Ovary (tissue), 10 donors: ENCODE data around the gene MANEA. TPM values are rescaled to one million over a fixed set of nuclear protein-coding genes. Genes with fewer than 3 reads are reported as not detected.

ENCODE experiments used
- DNase-seq, 5 donors: peaks; one replicate each; pipeline ENCODE4 v3.0.0-alpha.2; 2019 to 2020
- H3K27ac ChIP-seq, 2 donors: fragments of 200-600 bp; one replicate each; pipeline versions ENCODE4 v1.5.1 to v1.8.0; 2019 to 2022
- H3K27me3 ChIP-seq: fragments of 200-600 bp; one replicate; pipeline ENCODE4 v1.8.0; 2022
- H3K36me3 ChIP-seq: fragments of 200-600 bp; sonication (generic); one replicate; pipeline ENCODE4 v1.5.1; 2019
- H3K4me1 ChIP-seq: one replicate; pipeline ENCODE4 v1.8.1; 2013; ENCODE audit warnings: mild to moderate bottlenecking, moderate library complexity; ENCODE audit not compliant: insufficient read depth
- H3K4me3 ChIP-seq: fragments of 200-600 bp; sonication (generic); one replicate; pipeline ENCODE4 v1.5.1; 2017
- H3K9me3 ChIP-seq, 2 donors: fragments of 200-600 bp in 1 of 2; sonication (generic) in 1 of 2; one replicate each; pipeline versions ENCODE4 v1.5.1 to v1.8.1; 2013 to 2019; ENCODE audit warnings: mild to moderate bottlenecking in 1 of 2, moderate library complexity in 1 of 2
- EP300 ChIP-seq: sonication (generic); formaldehyde crosslinking; IDR thresholded peaks from one replicate; pipeline ENCODE4 v1.6.1; 2017; ENCODE audit warnings: antibody characterized with exemption
- POLR2A ChIP-seq: fragments of 450-650 bp; IDR thresholded peaks from one replicate; pipeline ENCODE4 v1.6.1; 2017; ENCODE audit warnings: antibody characterized with exemption, mild to moderate bottlenecking, moderate library complexity
- WGBS, 3 donors: extraction: QIAGEN DNeasy Blood & Tissue Kit in 1 of 3; methylation state at CpG; one replicate each; pipeline versions ENCODE4 v1.1.5 to v1.1.7; 2013 to 2017; 5-methylcytosine and 5-hydroxymethylcytosine counted together
- intact Hi-C, 4 donors: fragments of 100-400 bp; cut with DNase I; formaldehyde crosslinking; loops; one replicate each; pipeline versions ENCODE4 v1.11.0 to v1.15.1; 2022 to 2023
- long read RNA-seq, 3 donors: library from polyadenylated mRNA in 2 of 3; unstranded in 2 of 3; transcript quantifications; one replicate each; pipeline ENCODE4 v2.0.0 and lab custom pipeline, GENCODE V29; 2021 to 2026
- polyA plus RNA-seq, 2 donors: library from polyadenylated mRNA; stranded (reverse); fragments of 200-250 nt in 1 of 2; fragments of 350-450 nt in 1 of 2; fragmentation: Illumina TruSeq in 1 of 2; extraction: RNeasy Lipid Tissue Mini Kit (QIAGEN cat#74804) in 1 of 2; gene quantifications; one replicate each; pipeline ENCODE4 v1.2.3, GENCODE V29; 2013 to 2014
- total RNA-seq, 7 donors: library from RNA; depleted of rRNA in 2 of 7; stranded (reverse); fragments of >200 nt in 2 of 7; fragmentation: NEBNext Ultra II Directional in 3 of 7; extraction: Animal tissue kit (Norgen Biotek cat#: 25700) in 3 of 7; gene quantifications; one replicate each; pipeline versions ENCODE4 v1.1.0 to v1.2.4, GENCODE V29; 2016 to 2023
- TF ChIP-seq, protein P1 (sequence below), 3 donors: fragments of 450-650 bp in 2 of 3; fragments of 200-600 bp in 1 of 3; IDR thresholded peaks; one replicate each; pipeline versions ENCODE4 v1.5.1 to v1.8.0; 2016 to 2022; ENCODE audit warnings: antibody characterized with exemption in 3 of 3, mild to moderate bottlenecking in 1 of 3
- donor health status: DM: no; HTN: no; CAD: no; lungs with moderate emphysema.
- donor health status: DM: no; HTN: no; CAD: no.
- donor health status: Bipolar disorder and iron deficiency.
- donor health status: DM: yes; HTN: yes; CAD: no.
- donor health status: DM: no; HTN: no; CAD: no.
- donor health status: DM: yes; HTN: yes; CAD: no.

Gene MANEA, protein sequence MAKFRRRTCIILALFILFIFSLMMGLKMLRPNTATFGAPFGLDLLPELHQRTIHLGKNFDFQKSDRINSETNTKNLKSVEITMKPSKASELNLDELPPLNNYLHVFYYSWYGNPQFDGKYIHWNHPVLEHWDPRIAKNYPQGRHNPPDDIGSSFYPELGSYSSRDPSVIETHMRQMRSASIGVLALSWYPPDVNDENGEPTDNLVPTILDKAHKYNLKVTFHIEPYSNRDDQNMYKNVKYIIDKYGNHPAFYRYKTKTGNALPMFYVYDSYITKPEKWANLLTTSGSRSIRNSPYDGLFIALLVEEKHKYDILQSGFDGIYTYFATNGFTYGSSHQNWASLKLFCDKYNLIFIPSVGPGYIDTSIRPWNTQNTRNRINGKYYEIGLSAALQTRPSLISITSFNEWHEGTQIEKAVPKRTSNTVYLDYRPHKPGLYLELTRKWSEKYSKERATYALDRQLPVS
- 10 to 100 TPM in 4 of 7 donors, 1 to 10 TPM in 3; 5.7 to 12.8 (median 10.4) TPM for total RNA-seq
- polyA plus RNA-seq = 1 to 10 TPM; 6.0 to 8.9 TPM
- long read RNA-seq, donor 1, full-length matches to known transcripts = 12 of 12 reads
- long read RNA-seq, donor 1, partial matches to known transcripts = 0 of 12 reads
- long read RNA-seq, donor 1, other reads (novel, unspliced or antisense) = 0 of 12 reads
- long read RNA-seq, donor 2, full-length matches to known transcripts = 15 of 15 reads
- long read RNA-seq, donor 2, partial matches to known transcripts = 0 of 15 reads
- long read RNA-seq, donor 2, other reads (novel, unspliced or antisense) = 0 of 15 reads
- long read RNA-seq, donor 3, full-length matches to known transcripts = 11 of 13 reads
- long read RNA-seq, donor 3, partial matches to known transcripts = 0 of 13 reads
- long read RNA-seq, donor 3, other reads (novel, unspliced or antisense) = 2 of 13 reads

DNA sequence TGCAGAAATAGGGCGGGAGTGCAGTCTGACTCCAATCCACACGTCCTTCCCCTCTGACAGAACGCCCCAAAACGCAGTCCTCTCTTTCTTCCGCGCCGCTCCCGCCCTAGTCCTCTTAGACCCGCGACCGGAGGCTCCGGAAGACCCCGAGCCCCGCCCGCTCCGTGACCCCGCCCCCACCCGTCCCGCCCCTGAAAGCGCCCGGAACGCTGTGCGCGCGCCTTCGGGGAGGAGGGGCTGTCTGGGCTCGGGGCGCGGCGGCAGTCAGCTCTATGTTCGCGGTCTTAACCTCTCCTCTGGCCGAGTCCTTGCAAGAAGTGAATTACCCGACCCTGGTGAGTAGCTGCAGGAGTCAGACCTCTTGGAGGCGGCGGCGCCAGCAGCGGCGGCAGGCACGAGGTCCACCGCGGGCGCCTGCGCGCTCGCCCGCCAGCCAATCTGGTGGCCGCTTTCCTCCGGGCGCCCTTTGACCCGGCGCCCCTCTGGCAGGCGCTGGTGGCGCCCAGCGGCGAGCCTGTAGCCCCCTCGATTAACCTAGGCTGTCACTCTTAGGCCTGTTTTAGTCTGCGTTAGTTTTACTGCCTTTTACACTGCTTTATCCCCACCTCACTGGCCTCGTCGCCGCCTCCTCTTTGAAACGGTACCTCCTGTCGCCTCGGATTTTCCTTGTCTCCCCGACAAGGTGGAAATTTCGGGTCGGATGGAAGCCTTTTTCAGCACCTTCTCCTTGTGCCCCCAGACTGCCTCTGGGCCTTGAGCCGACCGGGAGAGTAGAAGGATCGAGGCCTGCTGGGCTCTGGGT, at the start of gene MANEA:
MANEA (plus strand) TSS at position 232 of the 802 bp plus-strand sequence. CDS start 8,905 bp downstream, outside the sequence.
- peak within 1 kb of the TSS; percentile 73 to 94 for H3K27ac ChIP-seq
- H3K4me3 ChIP-seq = peak within 1 kb of the TSS; percentile 59
- H3K27me3 ChIP-seq = no peaks in the 10 kb centered on the region
- H3K36me3 ChIP-seq = no peaks in the 10 kb centered on the region
- no peaks in the 10 kb centered on the region for H3K9me3 ChIP-seq
- DNase-seq = peak; percentile 83 to 91 (median 85)
- H3K4me1 ChIP-seq = no peaks in the 10 kb centered on the region
- intact Hi-C loops = no loop called here
- 0 to 1% (median 1%) methylated on average over 64 to 70 of the region's 70 CpGs for WGBS, 3 donors
- TF ChIP-seq EP300 (no peak), POLR2A (peak; percentile 37)

DNA sequence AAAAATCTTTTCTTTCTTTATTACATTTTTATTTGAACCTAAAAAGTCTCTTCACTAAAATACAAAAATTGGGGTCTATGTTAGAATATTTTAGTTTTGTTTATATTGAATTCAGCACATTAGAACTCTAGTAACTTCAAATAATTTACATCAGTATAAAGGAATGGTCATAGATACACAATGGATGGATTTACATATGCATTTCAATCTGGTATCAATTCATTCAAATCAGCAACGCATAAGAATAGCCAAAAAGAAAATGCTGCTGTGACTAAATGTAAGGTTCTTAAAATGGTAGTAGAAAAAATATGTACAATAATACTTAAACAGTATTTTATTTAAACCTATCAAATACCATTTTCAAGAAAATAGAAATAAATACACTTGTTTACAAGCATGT, 47.6 kb upstream of the MANEA start:
- H3K27ac ChIP-seq = no peak overlapping the region
- no peaks in the 10 kb centered on the region for H3K27me3 ChIP-seq
- no peak for DNase-seq
- 81 to 98% (median 94%) methylated on average over 1 of the region's 1 CpG for WGBS, 3 donors
- no peaks in the 10 kb centered on the region for H3K36me3 ChIP-seq
- H3K4me3 ChIP-seq = no peak overlapping the region
- no peak for TF ChIP-seq POLR2A
- TF ChIP-seq, protein P1, sequence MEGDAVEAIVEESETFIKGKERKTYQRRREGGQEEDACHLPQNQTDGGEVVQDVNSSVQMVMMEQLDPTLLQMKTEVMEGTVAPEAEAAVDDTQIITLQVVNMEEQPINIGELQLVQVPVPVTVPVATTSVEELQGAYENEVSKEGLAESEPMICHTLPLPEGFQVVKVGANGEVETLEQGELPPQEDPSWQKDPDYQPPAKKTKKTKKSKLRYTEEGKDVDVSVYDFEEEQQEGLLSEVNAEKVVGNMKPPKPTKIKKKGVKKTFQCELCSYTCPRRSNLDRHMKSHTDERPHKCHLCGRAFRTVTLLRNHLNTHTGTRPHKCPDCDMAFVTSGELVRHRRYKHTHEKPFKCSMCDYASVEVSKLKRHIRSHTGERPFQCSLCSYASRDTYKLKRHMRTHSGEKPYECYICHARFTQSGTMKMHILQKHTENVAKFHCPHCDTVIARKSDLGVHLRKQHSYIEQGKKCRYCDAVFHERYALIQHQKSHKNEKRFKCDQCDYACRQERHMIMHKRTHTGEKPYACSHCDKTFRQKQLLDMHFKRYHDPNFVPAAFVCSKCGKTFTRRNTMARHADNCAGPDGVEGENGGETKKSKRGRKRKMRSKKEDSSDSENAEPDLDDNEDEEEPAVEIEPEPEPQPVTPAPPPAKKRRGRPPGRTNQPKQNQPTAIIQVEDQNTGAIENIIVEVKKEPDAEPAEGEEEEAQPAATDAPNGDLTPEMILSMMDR (IDR thresholded peaks at IDR 0.05) = no peak
- TF ChIP-seq EP300 = no peak
- intact Hi-C loops = no loop called here
- no peaks in the 10 kb centered on the region for H3K9me3 ChIP-seq
- no peaks in the 10 kb centered on the region for H3K4me1 ChIP-seq

DNA sequence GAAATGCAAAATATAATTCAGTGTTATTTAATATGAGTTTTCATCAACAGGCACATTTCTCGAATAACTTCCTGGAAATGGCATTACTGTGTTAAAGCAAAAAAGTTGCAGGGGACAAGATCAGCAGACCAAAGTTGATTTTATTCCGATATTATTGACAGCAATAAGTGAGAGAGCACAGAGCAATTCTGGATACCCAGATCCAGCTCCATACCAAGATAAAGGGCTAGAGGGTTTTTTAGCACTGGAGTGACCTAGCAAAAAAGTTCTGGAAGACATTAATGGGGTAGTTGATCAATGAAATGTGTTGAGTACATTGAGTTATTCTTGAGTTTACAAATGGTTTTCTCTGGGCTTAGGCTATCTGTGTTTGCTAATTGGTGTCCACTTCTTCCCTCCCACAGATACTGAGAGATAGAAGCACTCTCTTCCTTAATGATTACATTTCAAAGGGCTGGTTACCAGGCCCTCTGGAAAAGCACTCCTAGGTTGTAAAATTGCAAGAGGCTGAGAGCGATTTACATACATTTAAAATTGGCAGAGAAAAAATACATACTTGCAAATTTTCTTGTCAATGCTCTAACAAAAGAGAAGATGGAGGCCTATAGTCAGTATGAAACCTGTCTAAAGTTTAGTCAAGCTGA, 47.0 kb upstream of the MANEA start:
- H3K27me3 ChIP-seq = no peaks in the 10 kb centered on the region
- WGBS, 3 donors = 49 to 70% (median 52%) methylated on average over 3 of the region's 3 CpGs
- no peaks in the 10 kb centered on the region for H3K9me3 ChIP-seq
- H3K4me1 ChIP-seq = no peaks in the 10 kb centered on the region
- no peak overlapping the region for H3K4me3 ChIP-seq
- TF ChIP-seq, protein P1 (IDR thresholded peaks at IDR 0.05) = no peak
- TF ChIP-seq EP300 (no peak), POLR2A (no peak)
- intact Hi-C loops = no loop called here
- DNase-seq = no peak
- no peak overlapping the region for H3K27ac ChIP-seq
- H3K36me3 ChIP-seq = no peaks in the 10 kb centered on the region

DNA sequence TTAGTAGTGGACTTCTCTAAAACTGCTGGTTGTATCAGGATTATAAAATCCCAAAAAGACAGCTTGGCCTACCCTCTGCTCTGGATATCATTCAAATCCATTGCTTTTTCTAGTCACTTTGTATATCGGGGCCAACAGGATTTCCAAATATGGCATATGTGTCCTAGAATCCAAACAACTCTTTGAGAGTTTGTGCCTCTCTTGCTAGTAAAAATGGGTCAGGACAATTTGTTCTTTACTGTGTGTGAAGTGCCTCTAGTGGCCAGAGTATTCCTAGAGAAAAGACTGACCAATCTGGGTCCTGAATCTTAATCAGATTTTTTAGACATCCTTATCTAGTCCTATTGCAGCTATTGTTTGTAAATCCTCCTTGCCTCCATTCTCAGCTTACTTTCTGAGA, 33.5 kb upstream of the MANEA start:
- H3K27ac ChIP-seq = no peak overlapping the region
- H3K36me3 ChIP-seq = no peaks in the 10 kb centered on the region
- no peak overlapping the region for H3K4me3 ChIP-seq
- intact Hi-C loops = no loop called here
- no peak for DNase-seq
- WGBS, 3 donors = 63 to 85% (median 70%) methylated on average over 1 of the region's 1 CpG
- H3K9me3 ChIP-seq = no peaks in the 10 kb centered on the region
- H3K27me3 ChIP-seq = no peaks in the 10 kb centered on the region
- H3K4me1 ChIP-seq = no peaks in the 10 kb centered on the region
- TF ChIP-seq, protein P1 (IDR thresholded peaks at IDR 0.05) = no peak
- TF ChIP-seq POLR2A = no peak
- no peak for TF ChIP-seq EP300
